ENCODE measurements around the gene LRFN3. TPM values are rescaled to one million over a fixed set of nuclear protein-coding genes. Genes with fewer than 3 reads are reported as not detected.

The LRFN3 gene
- total and polyA plus RNA-seq, 2 donors (not counting 1 experiment from before 2014, with no cell fraction given): 0.79 to 1.6 TPM

- no peak for DNase-seq
- WGBS (ENCODE audit: insufficient coverage): 91% methylated on average over 12 of the region's 13 CpGs
- Mint-ChIP-seq H3K27me3 (peaks cover 22% of the 10 kb centered on the region), H3K9me3 (ENCODE audit: insufficient read depth) (no peaks in the 10 kb centered on the region), H3K27ac (no peak overlapping the region), H3K4me3 (peak overlapping the region; percentile 52), H3K4me1 (peaks cover 22% of the 10 kb centered on the region)
- no peak overlapping the region for H3K4me3 ChIP-seq (ENCODE audit: control extremely low read depth in 1 of 5, extremely low read depth in 1 of 5, insufficient read depth in 1 of 5, low read depth in 2 of 5, low read length in 4 of 5)
- intact Hi-C loops (cut with micrococcal nuclease): no loop called here
- no peaks in the 10 kb centered on the region for H3K9me3 ChIP-seq (ENCODE audit: control extremely low read depth in 1 of 3, control insufficient read depth in 2 of 3, insufficient read depth in 1 of 3, low read length in 2 of 3)
- no peaks in the 10 kb centered on the region for H3K79me2 ChIP-seq (ENCODE audit: control insufficient read depth, insufficient read depth, low read length)
- POLR2A ChIA-PET: no interaction called here
- CTCF ChIA-PET: interaction anchor here (1.9 kb wide), 1 partner anchor 57 kb away, joined by 7 read pairs; no protein-coding TSS in a partner anchor
- no peak for TF ChIP-seq CTCF (IDR thresholded peaks at IDR 0.05)
- TF ChIP-seq EZH2 (IDR thresholded peaks at IDR 0.05; ENCODE audit: borderline replicate concordance, insufficient read depth, low read depth, low read length, poor library complexity, severe bottlenecking): no peak
- peaks cover 0 to 16% (median 3%) of the 10 kb centered on the region in 4 experiments for H3K27me3 ChIP-seq (replicated peaks in 1 of 4; ENCODE audit: control extremely low read depth in 1 of 4, control insufficient read depth in 3 of 4, insufficient read depth in 4 of 4, low read length in 3 of 4)
- peaks cover 16 to 19% of the 10 kb centered on the region in 2 donors for H3K4me1 ChIP-seq (ENCODE audit: control insufficient read depth in 2 of 2, insufficient read depth in 2 of 2, low read length in 2 of 2)
- no peak for ATAC-seq (ENCODE audit: low read depth)
- no peaks in the 10 kb centered on the region for H3K36me3 ChIP-seq (replicated peaks in 1 of 2; ENCODE audit: control extremely low read depth in 1 of 2, control insufficient read depth in 1 of 2, extremely low read depth in 1 of 2, insufficient read depth in 2 of 2, low read length in 1 of 2)
- no peak overlapping the region for H2AFZ ChIP-seq (ENCODE audit: insufficient read depth, low read depth, low read length, poor library complexity, severe bottlenecking)
- no peak overlapping the region for H3K27ac ChIP-seq (ENCODE audit: low read length in 2 of 2)
- H4K20me1 ChIP-seq (ENCODE audit: control insufficient read depth, insufficient read depth, low read length, poor library complexity, severe bottlenecking): no peaks in the 10 kb centered on the region
- H3K4me2 ChIP-seq (replicated peaks; ENCODE audit: low read depth, low read length, poor library complexity, severe bottlenecking): peak overlapping the region; percentile 22
- no peak overlapping the region for H3K9ac ChIP-seq (ENCODE audit: low read length)
Observed at GRCh38 chr19:35938282-35939224, 2.4 kb downstream of the LRFN3 start.
